SK-N-SH treated with all-trans-retinoic acid at 6 μM for 48 hours (cell line): ENCODE measurements around the gene HCLS1.

ENCODE experiments used
- ATAC-seq: fragments of 200-7000 bp; cut with Tn5 transposase; 3 replicates; pipeline ENCODE4 v1.9.1; 2020; ENCODE audit warnings: mild to moderate bottlenecking, moderate library complexity
- ARNTL ChIP-seq: fragments of 450-650 bp; formaldehyde crosslinking; IDR thresholded peaks from 2 replicates; pipeline ENCODE4 v1.5.0; 2020; ENCODE audit warnings: low read depth, mild to moderate bottlenecking, moderate library complexity, borderline replicate concordance
- BACH2 ChIP-seq: fragments of 250-450 bp; sonication (Bioruptor Pico); IDR thresholded peaks from 2 replicates; pipeline ENCODE4 v1.9.0; 2021; ENCODE audit warnings: mild to moderate bottlenecking, borderline replicate concordance
- CREB5 ChIP-seq: fragments of 250-450 bp; sonication (Bioruptor Pico); IDR thresholded peaks from 2 replicates; pipeline ENCODE4 v1.5.1; 2020; ENCODE audit warnings: low read depth, mild to moderate bottlenecking, moderate library complexity
- CSDC2 ChIP-seq: fragments of 250-450 bp; sonication (Bioruptor Pico); IDR thresholded peaks from 2 replicates; pipeline ENCODE4 v1.5.0; 2020; ENCODE audit warnings: mild to moderate bottlenecking, moderate library complexity
- CSRNP3 ChIP-seq: fragments of 250-450 bp; sonication (Bioruptor Pico); IDR thresholded peaks from 2 replicates; pipeline ENCODE4 v1.5.1; 2021; ENCODE audit warnings: mild to moderate bottlenecking, moderate library complexity
- ESRRG ChIP-seq: fragments of 250-450 bp; sonication (Bioruptor Pico); IDR thresholded peaks from 2 replicates; pipeline ENCODE4 v1.6.1; 2021; ENCODE audit warnings: mild to moderate bottlenecking
- GLIS3 ChIP-seq: fragments of 250-450 bp; sonication (Bioruptor Pico); IDR thresholded peaks from 2 replicates; pipeline ENCODE4 v1.5.0; 2020; ENCODE audit warnings: mild to moderate bottlenecking, moderate library complexity
- ISL1 ChIP-seq: fragments of 250-450 bp; sonication (Bioruptor Pico); IDR thresholded peaks from 2 replicates; pipeline ENCODE4 v2.1.2; 2022; ENCODE audit warnings: mild to moderate bottlenecking, moderate library complexity
- OSR1 ChIP-seq: fragments of 250-450 bp; sonication (Bioruptor Pico); IDR thresholded peaks from 2 replicates; pipeline ENCODE4 v1.8.0; 2022; ENCODE audit warnings: moderate library complexity, mild to moderate bottlenecking, inconsistent platforms
- PATZ1 ChIP-seq: fragments of 250-450 bp; sonication (Bioruptor Pico); IDR thresholded peaks from 2 replicates; pipeline ENCODE4 v1.8.0; 2020; ENCODE audit warnings: mild to moderate bottlenecking, moderate library complexity, borderline replicate concordance
- PPARA ChIP-seq: fragments of 250-450 bp; sonication (Bioruptor Pico); IDR thresholded peaks from 2 replicates; pipeline ENCODE4 v1.5.0; 2020; ENCODE audit warnings: mild to moderate bottlenecking, borderline replicate concordance
- RARB ChIP-seq: fragments of 250-450 bp; sonication (Bioruptor Pico); IDR thresholded peaks from 2 replicates; pipeline ENCODE4 v1.8.0; 2021; ENCODE audit warnings: mild to moderate bottlenecking, moderate library complexity
- SNAI2 ChIP-seq: fragments of 250-450 bp; sonication (Bioruptor Pico); IDR thresholded peaks from 2 replicates; pipeline ENCODE4 v1.5.0; 2020; ENCODE audit warnings: mild to moderate bottlenecking, moderate library complexity
- TCF4 ChIP-seq: fragments of 250-450 bp; sonication (Bioruptor Pico); IDR thresholded peaks from 2 replicates; pipeline ENCODE4 v1.8.0; 2021; ENCODE audit warnings: mild to moderate bottlenecking, moderate library complexity, borderline replicate concordance
- TOX ChIP-seq: fragments of 250-450 bp; sonication (Bioruptor Pico); IDR thresholded peaks from 2 replicates; pipeline ENCODE4 v1.8.0; 2021; ENCODE audit warnings: mild to moderate bottlenecking, moderate library complexity, borderline replicate concordance
- TSHZ2 ChIP-seq: fragments of 250-450 bp; sonication (Bioruptor Pico); IDR thresholded peaks from 2 replicates; pipeline ENCODE4 v1.5.0; 2020; ENCODE audit warnings: mild to moderate bottlenecking, moderate library complexity
- ZC3H10 ChIP-seq: fragments of 250-450 bp; sonication (Bioruptor Pico); IDR thresholded peaks from 2 replicates; pipeline ENCODE4 v1.5.1; 2021; ENCODE audit warnings: mild to moderate bottlenecking, moderate library complexity
- ZFP3 ChIP-seq: fragments of 250-450 bp; sonication (Bioruptor Pico); IDR thresholded peaks from 2 replicates; pipeline ENCODE4 v1.5.0; 2020; ENCODE audit warnings: mild to moderate bottlenecking, moderate library complexity
- ZFP30 ChIP-seq: fragments of 450-650 bp; formaldehyde crosslinking; IDR thresholded peaks from 2 replicates; pipeline ENCODE4 v1.5.0; 2022; ENCODE audit warnings: mild to moderate bottlenecking, moderate library complexity
- ZNF565 ChIP-seq: fragments of 450-650 bp; formaldehyde crosslinking; conservative IDR thresholded peaks from 2 replicates; pipeline ENCODE4 v1.5.0; 2020; ENCODE audit warnings: low read depth, mild to moderate bottlenecking, moderate library complexity
- ZNF70 ChIP-seq: fragments of 450-650 bp; formaldehyde crosslinking; IDR thresholded peaks from 2 replicates; pipeline ENCODE4 v1.5.0; 2020; ENCODE audit warnings: mild to moderate bottlenecking, moderate library complexity
- ZNF8 ChIP-seq: fragments of 450-650 bp; formaldehyde crosslinking; IDR thresholded peaks from 2 replicates; pipeline ENCODE4 v1.5.0; 2020; ENCODE audit warnings: mild to moderate bottlenecking, moderate library complexity
- TF ChIP-seq, protein P1 (sequence below): fragments of 250-450 bp; sonication (Bioruptor Pico); IDR thresholded peaks from 2 replicates; pipeline ENCODE4 v1.8.0; 2021; ENCODE audit warnings: low read depth, mild to moderate bottlenecking, moderate library complexity, borderline replicate concordance

Gene HCLS1

GRCh38 chr3:121654493-121655385 is 6.0 kb downstream of the HCLS1 start (continued):
- TF ChIP-seq SNAI2 (CRISPR knock-in tag) = no peak

DNA sequence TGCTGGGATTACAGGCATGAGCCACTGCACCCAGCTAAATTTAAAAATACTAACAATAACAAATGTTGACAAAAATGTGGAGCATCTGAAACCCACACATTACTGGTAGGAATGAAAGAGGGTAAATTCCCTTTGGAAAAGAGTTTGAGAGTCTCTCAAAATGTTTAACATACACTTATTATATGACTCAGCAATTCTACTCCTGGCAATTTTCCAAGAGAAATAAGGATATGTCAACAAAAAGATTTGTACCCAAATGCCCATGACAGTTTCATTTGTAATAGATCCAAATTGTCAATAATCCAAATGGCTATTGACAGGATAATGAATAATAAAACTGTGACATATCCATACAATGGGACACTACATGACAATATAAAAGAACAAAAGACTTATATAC is 9.0 kb downstream of the HCLS1 start:
- ATAC-seq = no peak
- TF ChIP-seq TCF4 = no peak
- no peak for TF ChIP-seq OSR1 (CRISPR knock-in tag)
- TF ChIP-seq CSDC2 (CRISPR knock-in tag) = no peak
- no peak for TF ChIP-seq ZNF565 (CRISPR knock-in tag)
- no peak for TF ChIP-seq CSRNP3
- no peak for TF ChIP-seq ZC3H10 (CRISPR knock-in tag)
- no peak for TF ChIP-seq PPARA (CRISPR knock-in tag)
- TF ChIP-seq BACH2 = no peak; the same call in 1 of the 2 replicates
- no peak for TF ChIP-seq ZFP3 (CRISPR knock-in tag)
- TF ChIP-seq RARB (CRISPR knock-in tag) = no peak
- TF ChIP-seq, protein P1, sequence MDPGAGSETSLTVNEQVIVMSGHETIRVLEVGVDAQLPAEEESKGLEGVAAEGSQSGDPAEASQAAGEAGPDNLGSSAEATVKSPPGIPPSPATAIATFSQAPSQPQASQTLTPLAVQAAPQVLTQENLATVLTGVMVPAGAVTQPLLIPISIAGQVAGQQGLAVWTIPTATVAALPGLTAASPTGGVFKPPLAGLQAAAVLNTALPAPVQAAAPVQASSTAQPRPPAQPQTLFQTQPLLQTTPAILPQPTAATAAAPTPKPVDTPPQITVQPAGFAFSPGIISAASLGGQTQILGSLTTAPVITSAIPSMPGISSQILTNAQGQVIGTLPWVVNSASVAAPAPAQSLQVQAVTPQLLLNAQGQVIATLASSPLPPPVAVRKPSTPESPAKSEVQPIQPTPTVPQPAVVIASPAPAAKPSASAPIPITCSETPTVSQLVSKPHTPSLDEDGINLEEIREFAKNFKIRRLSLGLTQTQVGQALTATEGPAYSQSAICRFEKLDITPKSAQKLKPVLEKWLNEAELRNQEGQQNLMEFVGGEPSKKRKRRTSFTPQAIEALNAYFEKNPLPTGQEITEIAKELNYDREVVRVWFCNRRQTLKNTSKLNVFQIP (CRISPR knock-in tag) = no peak
- TF ChIP-seq GLIS3 = no peak

GRCh38 chr3:121649645-121650044 is 11.1 kb downstream of the HCLS1 start:
- no peak for ATAC-seq
- TF ChIP-seq ZNF565 (CRISPR knock-in tag) = no peak
- no peak for TF ChIP-seq ZNF8
- TF ChIP-seq CSDC2 (CRISPR knock-in tag) = no peak
- TF ChIP-seq, all 23 proteins: peak for 0

DNA sequence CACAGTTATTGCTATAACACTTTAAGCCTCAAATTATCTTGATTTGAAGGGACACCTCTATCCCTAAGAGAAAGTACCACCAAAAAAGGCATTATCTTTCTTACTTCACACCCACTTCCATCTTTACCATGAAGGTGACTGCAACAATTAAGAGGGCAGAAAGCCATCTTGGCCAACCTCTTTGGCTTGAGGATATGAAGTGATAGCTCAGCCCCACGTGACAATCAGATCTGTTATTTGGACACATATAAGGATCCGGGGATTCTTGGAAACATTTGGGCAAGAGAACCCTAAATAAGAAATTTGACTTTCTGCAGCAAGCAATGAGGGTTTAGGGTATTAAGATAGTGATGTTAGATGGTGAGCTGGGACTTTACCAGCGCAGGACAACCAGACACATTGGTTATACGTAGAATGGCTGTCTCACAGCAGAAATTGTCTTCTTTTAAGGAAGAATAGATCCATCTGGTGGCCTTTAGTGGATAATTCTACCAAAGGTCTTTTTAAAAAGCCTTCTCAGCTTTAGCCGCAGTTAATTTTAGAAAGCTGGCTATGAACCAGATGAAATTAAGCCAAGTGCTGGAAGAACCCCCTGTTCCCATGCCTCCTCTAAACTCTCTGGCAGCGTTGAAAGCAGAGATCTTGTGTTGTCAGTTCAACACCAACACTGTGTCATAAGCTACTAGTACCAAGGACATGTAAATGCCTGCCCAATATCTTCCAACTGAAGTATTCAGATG is 12.3 kb downstream of the HCLS1 start:
- no peak for TF ChIP-seq GLIS3
- no peak for TF ChIP-seq ZNF70 (CRISPR knock-in tag)
- no peak for TF ChIP-seq OSR1 (CRISPR knock-in tag)
- TF ChIP-seq ZFP30 (CRISPR knock-in tag) = no peak
- TF ChIP-seq CREB5 (CRISPR knock-in tag) = no peak
- no peak for TF ChIP-seq ZFP3 (CRISPR knock-in tag)
- TF ChIP-seq ZC3H10 (CRISPR knock-in tag) = no peak
- TF ChIP-seq ESRRG (CRISPR knock-in tag) = no peak
- no peak for TF ChIP-seq PPARA (CRISPR knock-in tag)
- TF ChIP-seq ZNF565 (CRISPR knock-in tag) = no peak
- TF ChIP-seq TOX (CRISPR knock-in tag) = no peak
- no peak for TF ChIP-seq BACH2
- no peak for TF ChIP-seq ISL1 (CRISPR knock-in tag)
- TF ChIP-seq SNAI2 (CRISPR knock-in tag) = no peak
- TF ChIP-seq ARNTL (CRISPR knock-in tag) = no peak
- TF ChIP-seq ZNF8 = no peak
- no peak for TF ChIP-seq PATZ1 (CRISPR knock-in tag)
- no peak for TF ChIP-seq TSHZ2 (CRISPR knock-in tag)
- ATAC-seq = no peak
